T1000 (cell line): Measurements from ENCODE around the gene CEP63.

Experiments used
- DNase-seq: peaks from one replicate; lab custom pipeline; 2025; ENCODE audit warnings: mixed read lengths; lab: John Stamatoyannopoulos, UW

The CEP63 gene

GRCh38 chr3:134608771-134609435, 123.0 kb downstream of the CEP63 start:
- no peak for DNase-seq

- DNase-seq, result no peak
Observed at GRCh38 chr3:134609821-134610431, 124.1 kb downstream of the CEP63 start.

GRCh38 chr3:134610432-134611385, 124.9 kb downstream of the CEP63 start:
- DNase-seq, result no peak

GRCh38 chr3:134611516-134611915, 125.7 kb downstream of the CEP63 start:
- DNase-seq, result no peak

GRCh38 chr3:134613006-134613520, 127.2 kb downstream of the CEP63 start:
- DNase-seq, result no peak

- DNase-seq, result no peak
Observed at GRCh38 chr3:134614955-134615354, 129.1 kb downstream of the CEP63 start.

- DNase-seq, result no peak
Observed at GRCh38 chr3:134615743-134616142, 129.9 kb downstream of the CEP63 start.

- DNase-seq, result no peak
Observed at GRCh38 chr3:134617608-134618477, 132.0 kb downstream of the CEP63 start.

GRCh38 chr3:134618478-134619300, 132.8 kb downstream of the CEP63 start:
- DNase-seq, result no peak

- DNase-seq, result no peak
Observed at GRCh38 chr3:134619301-134619615, 133.4 kb downstream of the CEP63 start.

GRCh38 chr3:134619884-134620445, 134.1 kb downstream of the CEP63 start:
- no peak for DNase-seq

- no peak for DNase-seq
Observed at GRCh38 chr3:134620476-134621115, 134.7 kb downstream of the CEP63 start.

GRCh38 chr3:134621854-134622253, 136.0 kb downstream of the CEP63 start:
- DNase-seq, result no peak

- no peak for DNase-seq
Observed at GRCh38 chr3:134622806-134623365, 137.0 kb downstream of the CEP63 start.

GRCh38 chr3:134623615-134624245, 137.9 kb downstream of the CEP63 start:
- no peak for DNase-seq
